Activated CD4-positive, alpha-beta T cell treated with anti-CD3 and anti-CD28 coated beads for 1 hour (primary cell): ENCODE measurements around the gene PRSS53.
"Not testable (repeated sequence)": the region's sequence is repeated elsewhere in the genome, so short reads cannot be mapped to it uniquely, and the experiment has no call there.

Source experiments
- DNase-seq: peaks from one replicate; pipeline ENCODE4 v3.0.0-alpha.2; 2020

PRSS53 gene

GRCh38 chr16:31117384-31118222 is 28.9 kb upstream of the PRSS53 start, which contains the start of gene KAT8:
Gene KAT8, plus strand, starts transcription at chr16:31117664. Its CDS starts 18 bp downstream, at chr16:31117682.
- peak; percentile 94 for DNase-seq

- DNase-seq: no peak
Measured at GRCh38 chr16:31114468-31114867, 25.7 kb upstream of the PRSS53 start.

- DNase-seq: no peak
Measured at GRCh38 chr16:31113121-31114120, 24.7 kb upstream of the PRSS53 start.

- DNase-seq: no peak
Measured at GRCh38 chr16:31112711-31113110, 24.0 kb upstream of the PRSS53 start.

- DNase-seq: no peak
Measured at GRCh38 chr16:31111881-31112466, 23.2 kb upstream of the PRSS53 start.

- no peak for DNase-seq
Measured at GRCh38 chr16:31110106-31111034, 21.6 kb upstream of the PRSS53 start.

GRCh38 chr16:31109622-31110021 is 20.9 kb upstream of the PRSS53 start:
- no peak for DNase-seq

- DNase-seq: no peak
Measured at GRCh38 chr16:31108794-31109558, 20.2 kb upstream of the PRSS53 start.

GRCh38 chr16:31108035-31108793 is 19.5 kb upstream of the PRSS53 start, which contains the start of gene BCKDK:
Gene BCKDK, plus strand, starts transcription at chr16:31108386. Its CDS starts 838 bp downstream, at chr16:31109224.
- peak; percentile 44 for DNase-seq

- DNase-seq: no peak
Measured at GRCh38 chr16:31107465-31107867, 18.7 kb upstream of the PRSS53 start.

GRCh38 chr16:31106509-31107464 is 18.0 kb upstream of the PRSS53 start:
- no peak for DNase-seq

- DNase-seq: peak; percentile 64
Measured at GRCh38 chr16:31105677-31106213, 17.0 kb upstream of the PRSS53 start.

GRCh38 chr16:31100876-31101641 is 12.3 kb upstream of the PRSS53 start:
- not testable (repeated sequence) for DNase-seq

- no peak for DNase-seq
Measured at GRCh38 chr16:31099860-31100638, 11.3 kb upstream of the PRSS53 start.

GRCh38 chr16:31094424-31095120 is 5.8 kb upstream of the PRSS53 start, which contains the start of gene VKORC1:
Gene VKORC1, minus strand, starts transcription at chr16:31094797. Its CDS starts 68 bp downstream, at chr16:31094729.
- peak; percentile 78 for DNase-seq

GRCh38 chr16:31094088-31094423 is 5.3 kb upstream of the PRSS53 start:
- no peak for DNase-seq
